SK-N-SH (cell line): ENCODE data around the gene IGDCC3. TPM values are rescaled to one million over a fixed set of nuclear protein-coding genes. Genes with fewer than 3 reads are reported as not detected.
A peak's percentile ranks its signal among the peaks of the same experiment; 100 is the strongest.

ENCODE experiments used
- CTCF ChIA-PET: fragments of 300-600, 350-600 bp; formaldehyde crosslinking; extraction: SDS; loops from one replicate; lab custom pipeline; 2021; lab: Yijun Ruan, JAX
- POLR2A ChIA-PET: fragments of 350-600 bp; sonication (Branson Sonifier 250); formaldehyde crosslinking; extraction: SDS; loops from one replicate; lab custom pipeline; 2020; ENCODE audit warnings: antibody characterized with exemption, inconsistent platforms; lab: Yijun Ruan, JAX
- DNase-seq: peaks from one replicate; pipeline ENCODE4 v3.0.0; 2012
- H2AFZ ChIP-seq: fragments of 200-600 bp; sonication (generic); 2 replicates; pipeline ENCODE4 v1.8.1; 2016; ENCODE audit warnings: antibody characterized with exemption, mild to moderate bottlenecking, low read depth
- H3F3A ChIP-seq: fragments of 200-600 bp; sonication (generic); replicated peaks from 2 replicates; pipeline ENCODE3; 2016; ENCODE audit warnings: antibody characterized with exemption, mild to moderate bottlenecking; ENCODE audit not compliant: insufficient read depth
- H3K27ac ChIP-seq, 2 experiments: fragments of 200-500 bp in 1 of 2; fragments of 200-600 bp in 1 of 2; sonication (Bioruptor generic) in 1 of 2; sonication (generic), shearing (Covaris generic) in 1 of 2; 2 replicates each; pipeline versions ENCODE4 v1.5.1 to v1.6.1; 2014 to 2016; ENCODE audit warnings: low read depth in 2 of 2, inconsistent platforms in 1 of 2, low read length in 1 of 2, mild to moderate bottlenecking in 1 of 2, mixed read lengths in 1 of 2
- H3K27me3 ChIP-seq: fragments of 200-600 bp; sonication (generic), shearing (Covaris generic); 2 replicates; pipeline ENCODE4 v1.6.1; 2016; ENCODE audit warnings: mixed run types; ENCODE audit not compliant: insufficient read depth
- H3K36me3 ChIP-seq, 2 experiments: fragments of 200-500 bp in 1 of 2; fragments of 200-600 bp in 1 of 2; sonication (Bioruptor generic) in 1 of 2; sonication (generic) in 1 of 2; replicated peaks in 1 of 2; 2 replicates each; pipeline versions ENCODE3 to v1.5.1; 2014 to 2016; ENCODE audit warnings: low read length in 1 of 2, mild to moderate bottlenecking in 1 of 2; ENCODE audit not compliant: insufficient read depth in 2 of 2, control insufficient read depth in 1 of 2
- H3K4me1 ChIP-seq, 2 experiments: fragments of 200-500 bp in 1 of 2; fragments of 200-600 bp in 1 of 2; sonication (Bioruptor generic) in 1 of 2; sonication (generic), shearing (Covaris generic) in 1 of 2; 2 replicates each; pipeline versions ENCODE4 v1.5.1 to v1.6.1; 2014 to 2016; ENCODE audit warnings: low read depth in 1 of 2, low read length in 1 of 2, mixed run types in 1 of 2; ENCODE audit not compliant: insufficient read depth in 2 of 2, control insufficient read depth in 1 of 2
- H3K4me2 ChIP-seq: fragments of 200-600 bp; sonication (generic), shearing (Covaris generic); 2 replicates; pipeline ENCODE4 v1.6.1; 2017; ENCODE audit warnings: mixed run types
- H3K4me3 ChIP-seq, 2 experiments: fragments of 200-500 bp in 1 of 2; fragments of 200-600 bp in 1 of 2; sonication (Bioruptor generic) in 1 of 2; sonication (generic), shearing (Covaris generic) in 1 of 2; 2 replicates each; pipeline versions ENCODE4 v1.5.1 to v1.8.1; 2014 to 2016; ENCODE audit warnings: low read depth in 2 of 2, inconsistent platforms in 1 of 2, low read length in 1 of 2, mild to moderate bottlenecking in 1 of 2, mixed read lengths in 1 of 2, moderate library complexity in 1 of 2
- H3K79me2 ChIP-seq: fragments of 200-600 bp; sonication (generic); 2 replicates; pipeline ENCODE4 v1.8.1; 2017; ENCODE audit warnings: mild to moderate bottlenecking; ENCODE audit not compliant: insufficient read depth
- H3K9ac ChIP-seq: fragments of 200-600 bp; sonication (generic); 2 replicates; pipeline ENCODE4 v1.6.1; 2017; ENCODE audit warnings: mixed run types
- H3K9me2 ChIP-seq: fragments of 200-600 bp; sonication (generic); 2 replicates; pipeline ENCODE4 v1.6.1; 2017; ENCODE audit warnings: mixed run types
- H3K9me3 ChIP-seq: fragments of 200-600 bp; sonication (generic); 2 replicates; pipeline ENCODE4 v1.6.1; 2017; ENCODE audit warnings: mixed run types, mild to moderate bottlenecking, moderate library complexity
- H4K20me1 ChIP-seq: fragments of 200-600 bp; sonication (generic); 2 replicates; pipeline ENCODE4 v1.6.1; 2017; ENCODE audit warnings: mild to moderate bottlenecking, mixed run types; ENCODE audit not compliant: insufficient read depth
- CHD2 ChIP-seq: fragments of 150-350 bp; IDR thresholded peaks from 2 replicates; pipeline ENCODE4 v1.6.1; 2018; ENCODE audit warnings: low read length; ENCODE audit not compliant: partially characterized antibody
- CTCF ChIP-seq: fragments of 200-600 bp; sonication (generic); IDR thresholded peaks from 2 replicates; pipeline ENCODE4 v1.6.1; 2017; ENCODE audit warnings: antibody characterized with exemption, mild to moderate bottlenecking, moderate library complexity
- ELF1 ChIP-seq: IDR thresholded peaks from 2 replicates; pipeline ENCODE4 v1.4.0; 2012
- EP300 ChIP-seq, 2 experiments: IDR thresholded peaks; 2 replicates each; pipeline versions ENCODE4 v1.4.0 to v1.6.1; 2012; ENCODE audit warnings: borderline replicate concordance in 1 of 2, low read depth in 1 of 2, low read length in 1 of 2
- FOSL2 ChIP-seq: IDR thresholded peaks from 2 replicates; pipeline ENCODE4 v1.4.0; 2012; ENCODE audit warnings: low read depth, mild to moderate bottlenecking, moderate library complexity, borderline replicate concordance
- GABPA ChIP-seq: IDR thresholded peaks from 2 replicates; pipeline ENCODE4 v1.4.0; 2012; ENCODE audit warnings: low read depth, mild to moderate bottlenecking
- GATA2 ChIP-seq: sonication (generic); formaldehyde crosslinking; IDR thresholded peaks from 2 replicates; pipeline ENCODE4 v1.5.0; 2020; ENCODE audit warnings: mild to moderate bottlenecking, missing genetic modification reagents
- JUND ChIP-seq: IDR thresholded peaks from 2 replicates; pipeline ENCODE4 v1.4.0; 2012
- MEF2A ChIP-seq: IDR thresholded peaks from 2 replicates; pipeline ENCODE4 v1.4.0; 2012; ENCODE audit warnings: low read depth, borderline replicate concordance
- MXI1 ChIP-seq: IDR thresholded peaks from 2 replicates; pipeline ENCODE4 v1.6.1; 2012; ENCODE audit warnings: mild to moderate bottlenecking, low read depth, low read length, improper control_type of control experiment
- NFIC ChIP-seq: IDR thresholded peaks from 2 replicates; pipeline ENCODE4 v1.4.0; 2012; ENCODE audit warnings: borderline replicate concordance
- POLR2AphosphoS5 ChIP-seq: IDR thresholded peaks from 2 replicates; pipeline ENCODE4 v1.6.1; 2012; ENCODE audit warnings: low read depth, low read length
- RCOR1 ChIP-seq: fragments of 150-350 bp; IDR thresholded peaks from 2 replicates; pipeline ENCODE4 v1.6.1; 2017; ENCODE audit warnings: antibody characterized with exemption, low read length
- RFX5 ChIP-seq: IDR thresholded peaks from 2 replicates; pipeline ENCODE4 v1.6.1; 2012; ENCODE audit warnings: mild to moderate bottlenecking, improper control_type of control experiment, low read length
- RXRA ChIP-seq: IDR thresholded peaks from 2 replicates; pipeline ENCODE4 v1.4.0; 2012; ENCODE audit warnings: low read depth, mild to moderate bottlenecking, borderline replicate concordance
- SIN3A ChIP-seq: IDR thresholded peaks from 2 replicates; pipeline ENCODE4 v1.6.1; 2012; ENCODE audit warnings: low read depth, mild to moderate bottlenecking, low read length, moderate library complexity, borderline replicate concordance
- TAF1 ChIP-seq: IDR thresholded peaks from 2 replicates; pipeline ENCODE4 v1.6.1; 2012; ENCODE audit warnings: low read depth, mild to moderate bottlenecking, low read length, moderate library complexity, borderline replicate concordance
- TCF12 ChIP-seq: IDR thresholded peaks from 2 replicates; pipeline ENCODE4 v1.4.0; 2012
- USF2 ChIP-seq: fragments of 150-350 bp; IDR thresholded peaks from 2 replicates; pipeline ENCODE4 v1.6.1; 2017; ENCODE audit warnings: antibody characterized with exemption, low read length, low read depth, borderline replicate concordance
- ZBTB33 ChIP-seq: IDR thresholded peaks from 2 replicates; pipeline ENCODE4 v1.4.0; 2012; ENCODE audit warnings: low read depth, borderline replicate concordance
- WGBS: methylation state at CpG from one replicate; pipeline ENCODE4 v1.1.6; 2017; ENCODE audit warnings: low lambda C conversion rate; 5-methylcytosine and 5-hydroxymethylcytosine counted together
- polyA plus RNA-seq, 3 experiments: library from polyadenylated mRNA; depleted of rRNA; stranded (reverse); fragments of >200 nt; gene quantifications; 2 replicates each; pipeline ENCODE4 v1.2.3, GENCODE V29; 2012

The IGDCC3 gene
- polyA plus RNA-seq, 1 of the 3 experiments (the other 2 are of a cell fraction) = 0.43 TPM

GRCh38 chr15:65285291-65286068 is 92.3 kb downstream of the IGDCC3 start:
- peaks cover 9 to 13% of the 10 kb centered on the region in 2 experiments; a peak in 3 of 4 replicates for H3K4me1 ChIP-seq
- peaks cover 18% of the 10 kb centered on the region for H3F3A ChIP-seq
- peaks cover 6% of the 10 kb centered on the region; the same call in 1 of the 2 replicates for H3K79me2 ChIP-seq
- H2AFZ ChIP-seq = peak overlapping the region; percentile 95
- H3K4me2 ChIP-seq = peak overlapping the region; percentile 97
- H3K27me3 ChIP-seq = no peaks in the 10 kb centered on the region
- peak overlapping the region; percentile 37 to 81; a peak in 3 of 4 replicates for H3K27ac ChIP-seq
- no peak for TF ChIP-seq RFX5
- peak; percentile 76 for TF ChIP-seq RXRA
- no peak for TF ChIP-seq RCOR1
- no peak for TF ChIP-seq NFIC
- no peak for TF ChIP-seq ELF1
- TF ChIP-seq POLR2AphosphoS5 = no peak
- no peak for TF ChIP-seq JUND
- peak; percentile 34; the same call in 1 of the 2 replicates for TF ChIP-seq FOSL2
- no peak for TF ChIP-seq EP300 (IDR thresholded peaks at IDR 0.05; ENCODE audit: borderline replicate concordance in 1 of 2, low read depth in 1 of 2, low read length in 1 of 2)
- TF ChIP-seq MXI1 = no peak
- no peak for TF ChIP-seq TAF1
- no peak for TF ChIP-seq MEF2A
- peak; percentile 57; the same call in 1 of the 2 replicates for TF ChIP-seq TCF12
- H3K36me3 ChIP-seq = no peaks in the 10 kb centered on the region
- 67% methylated on average over 10 of the region's 10 CpGs for WGBS
- POLR2A ChIA-PET = interaction anchor here (1.8 to 2.1 kb wide), 6 partner anchors 7 to 101 kb away, joined by 4 to 20 read pairs (median 7); partner anchors contain the start of genes CLPX and RNU5B-1
- peak overlapping the region; percentile 77 for H3K9ac ChIP-seq
- no peak for DNase-seq
- H4K20me1 ChIP-seq = no peaks in the 10 kb centered on the region
- H3K4me3 ChIP-seq = peak overlapping the region; percentile 61 to 71
- H3K9me2 ChIP-seq = no peaks in the 10 kb centered on the region
- H3K9me3 ChIP-seq = no peaks in the 10 kb centered on the region
- CTCF ChIA-PET = interaction anchor here (0.7 to 4.0 kb wide), 10 partner anchors 10 to 231 kb away, joined by 3 to 28 read pairs (median 5); partner anchors contain the start of gene CLPX

GRCh38 chr15:65278480-65278879 is 99.3 kb downstream of the IGDCC3 start:
- no peak overlapping the region for H3K9ac ChIP-seq
- no peak overlapping the region for H3K4me3 ChIP-seq
- no peak overlapping the region for H3K27ac ChIP-seq
- no peaks in the 10 kb centered on the region for H3K9me2 ChIP-seq
- no peaks in the 10 kb centered on the region for H4K20me1 ChIP-seq
- no peaks in the 10 kb centered on the region; the same call in 1 of the 2 replicates for H3K79me2 ChIP-seq
- H2AFZ ChIP-seq = no peak overlapping the region
- CTCF ChIA-PET = interaction anchor here (1.4 to 2.7 kb wide), 4 partner anchors 12 to 90 kb away, joined by 4 to 11 read pairs (median 5); no protein-coding TSS in a partner anchor
- no peaks in the 10 kb centered on the region for H3K27me3 ChIP-seq
- WGBS = 94% methylated on average over 1 of the region's 1 CpG
- DNase-seq = no peak
- no peaks in the 10 kb centered on the region for H3K36me3 ChIP-seq
- H3K4me1 ChIP-seq = peaks cover 0 to 6% of the 10 kb centered on the region in 2 experiments; a peak in 1 of 4 replicates
- H3K9me3 ChIP-seq = no peaks in the 10 kb centered on the region
- H3F3A ChIP-seq = no peaks in the 10 kb centered on the region
- POLR2A ChIA-PET = interaction anchor here (1.6 kb wide), 1 partner anchor 8 kb away, joined by 6 read pairs; the partner anchor contains the start of gene PARP16
- H3K4me2 ChIP-seq = no peak overlapping the region
- TF ChIP-seq USF2 (no peak), ZBTB33 (no peak), GATA2 (CRISPR knock-in tag) (no peak), SIN3A (no peak), ELF1 (no peak), RFX5 (no peak), CHD2 (no peak), JUND (no peak), GABPA (no peak), MXI1 (no peak), CTCF (no peak)
